ENCODE results near the gene SERPINB6.

SERPINB6 gene

GRCh38 chr6:2940010-2940850 is 31.1 kb downstream of the SERPINB6 start:
- H3K4me3 ChIP-seq (ENCODE audit: low read depth, low read length), result no peak overlapping the region
- no peak for DNase-seq (ENCODE audit: low read depth)
- in situ Hi-C loops (cut with HindIII; ENCODE audit: low sequenced_read_pairs), result no loop called here
- no peak for TF ChIP-seq CTCF (IDR thresholded peaks at IDR 0.05; ENCODE audit: low read depth, low read length, missing control alignments)

DNA sequence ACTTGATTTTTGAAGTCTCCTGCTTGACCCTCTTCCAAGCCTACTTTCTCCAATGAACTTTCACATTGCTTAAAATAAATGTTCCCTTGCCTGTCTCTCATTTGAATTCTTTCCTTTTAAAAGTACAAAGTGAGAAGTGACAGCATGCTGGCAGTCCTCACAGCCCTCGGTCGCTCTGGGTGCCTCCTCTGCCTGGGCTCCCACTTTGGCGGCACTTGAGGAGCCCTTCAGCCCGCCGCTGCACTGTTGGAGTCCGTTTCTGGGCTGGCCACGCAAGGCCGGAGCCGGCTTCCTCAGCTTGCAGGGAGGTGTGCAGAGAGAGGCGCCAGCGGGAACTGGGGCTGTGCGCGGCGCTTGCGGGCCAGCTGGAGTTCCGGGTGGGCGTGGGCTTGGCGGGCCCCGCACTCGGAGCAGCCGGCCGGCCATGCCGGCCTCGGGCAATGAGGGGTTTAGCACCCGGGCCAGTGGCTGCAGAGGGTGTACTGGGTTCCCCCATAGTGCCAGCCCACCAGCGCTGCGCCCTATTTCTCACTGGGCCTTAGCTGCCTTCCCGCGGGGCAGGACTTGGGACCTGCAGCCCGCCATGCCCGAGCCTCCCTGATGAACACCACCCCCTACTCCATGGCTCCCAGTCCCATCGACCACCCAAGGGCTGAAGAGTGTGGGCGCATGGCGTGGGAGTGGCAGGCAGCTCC is 31.9 kb downstream of the SERPINB6 start:
- no peak overlapping the region for H3K4me3 ChIP-seq (ENCODE audit: low read depth, low read length)
- TF ChIP-seq CTCF (IDR thresholded peaks at IDR 0.05; ENCODE audit: low read depth, low read length, missing control alignments), result no peak

DNA sequence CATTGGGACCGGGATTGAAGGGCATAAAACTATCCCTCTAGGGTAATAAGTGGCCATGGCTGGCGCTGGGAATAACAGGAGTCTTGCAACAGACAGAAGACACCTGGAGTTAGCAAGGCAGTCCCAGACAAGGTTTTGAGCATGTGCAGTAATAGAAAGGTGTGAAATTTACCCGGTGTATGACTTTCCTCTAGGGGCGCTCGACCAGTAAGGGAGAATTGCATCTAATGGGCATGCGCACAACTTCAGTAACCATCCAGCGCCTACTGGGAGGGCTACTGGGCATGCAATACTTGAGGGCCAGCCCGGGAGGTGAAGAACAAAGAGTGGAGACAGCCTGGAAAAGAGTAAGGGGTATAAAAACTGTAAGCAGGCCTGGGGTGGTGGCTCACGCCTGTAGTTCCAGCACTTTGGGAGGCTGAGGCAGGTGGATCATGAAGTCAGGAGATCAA is 32.7 kb downstream of the SERPINB6 start:
- no peak overlapping the region for H3K4me3 ChIP-seq (ENCODE audit: low read depth, low read length)
- no peak for DNase-seq (ENCODE audit: low read depth)
- no peak for TF ChIP-seq CTCF (IDR thresholded peaks at IDR 0.05; ENCODE audit: low read depth, low read length, missing control alignments)
- in situ Hi-C loops (cut with HindIII; ENCODE audit: low sequenced_read_pairs), result no loop called here

More for the DNA sequence above, 31.9 kb downstream of the SERPINB6 start:
- in situ Hi-C loops (cut with HindIII; ENCODE audit: low sequenced_read_pairs), result no loop called here
- DNase-seq (ENCODE audit: low read depth), result no peak

GRCh38 chr6:2938004-2938631 is 33.2 kb downstream of the SERPINB6 start:
- H3K4me3 ChIP-seq (ENCODE audit: low read depth, low read length), result no peak overlapping the region

DNA sequence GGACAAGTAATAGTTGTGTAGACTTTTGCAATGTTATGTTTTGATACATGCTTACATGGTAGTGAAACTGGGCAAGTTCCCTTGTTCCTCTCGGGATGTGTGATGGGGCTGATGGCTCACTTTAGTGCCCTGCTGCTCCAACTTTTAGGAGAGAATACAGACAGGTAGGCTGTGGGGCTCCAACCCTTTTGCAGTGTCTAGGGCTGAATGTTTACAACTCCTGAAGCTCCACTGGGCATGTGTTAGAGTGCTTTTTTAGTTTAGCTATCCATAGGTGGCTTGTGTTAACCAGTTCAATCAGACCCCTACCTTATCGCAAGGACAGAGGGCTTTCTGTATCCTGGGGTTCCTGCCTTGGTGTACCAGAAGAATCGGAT is 33.8 kb downstream of the SERPINB6 start:
- in situ Hi-C loops (cut with HindIII; ENCODE audit: low sequenced_read_pairs), result no loop called here
- no peak for TF ChIP-seq CTCF (IDR thresholded peaks at IDR 0.05; ENCODE audit: low read depth, low read length, missing control alignments)
- no peak for DNase-seq (ENCODE audit: low read depth)
- no peak overlapping the region for H3K4me3 ChIP-seq (ENCODE audit: low read depth, low read length)

More at GRCh38 chr6:2938004-2938631, 33.2 kb downstream of the SERPINB6 start:
- in situ Hi-C loops (cut with HindIII; ENCODE audit: low sequenced_read_pairs), result no loop called here
- TF ChIP-seq CTCF (IDR thresholded peaks at IDR 0.05; ENCODE audit: low read depth, low read length, missing control alignments), result no peak
- no peak for DNase-seq (ENCODE audit: low read depth)

- TF ChIP-seq CTCF (IDR thresholded peaks at IDR 0.05; ENCODE audit: low read depth, low read length, missing control alignments), result no peak
- no peak overlapping the region for H3K4me3 ChIP-seq (ENCODE audit: low read depth, low read length)
- in situ Hi-C loops (cut with HindIII; ENCODE audit: low sequenced_read_pairs), result no loop called here
- no peak for DNase-seq (ENCODE audit: low read depth)
Observed at GRCh38 chr6:2935566-2936291, 35.6 kb downstream of the SERPINB6 start.
